ENCODE measurements around the gene SMAD6.

- TF ChIP-seq CTCF (conservative IDR thresholded peaks at IDR 0.05; ENCODE audit: low read depth in 2 of 2) = no peak
- TF ChIP-seq, protein P1, sequence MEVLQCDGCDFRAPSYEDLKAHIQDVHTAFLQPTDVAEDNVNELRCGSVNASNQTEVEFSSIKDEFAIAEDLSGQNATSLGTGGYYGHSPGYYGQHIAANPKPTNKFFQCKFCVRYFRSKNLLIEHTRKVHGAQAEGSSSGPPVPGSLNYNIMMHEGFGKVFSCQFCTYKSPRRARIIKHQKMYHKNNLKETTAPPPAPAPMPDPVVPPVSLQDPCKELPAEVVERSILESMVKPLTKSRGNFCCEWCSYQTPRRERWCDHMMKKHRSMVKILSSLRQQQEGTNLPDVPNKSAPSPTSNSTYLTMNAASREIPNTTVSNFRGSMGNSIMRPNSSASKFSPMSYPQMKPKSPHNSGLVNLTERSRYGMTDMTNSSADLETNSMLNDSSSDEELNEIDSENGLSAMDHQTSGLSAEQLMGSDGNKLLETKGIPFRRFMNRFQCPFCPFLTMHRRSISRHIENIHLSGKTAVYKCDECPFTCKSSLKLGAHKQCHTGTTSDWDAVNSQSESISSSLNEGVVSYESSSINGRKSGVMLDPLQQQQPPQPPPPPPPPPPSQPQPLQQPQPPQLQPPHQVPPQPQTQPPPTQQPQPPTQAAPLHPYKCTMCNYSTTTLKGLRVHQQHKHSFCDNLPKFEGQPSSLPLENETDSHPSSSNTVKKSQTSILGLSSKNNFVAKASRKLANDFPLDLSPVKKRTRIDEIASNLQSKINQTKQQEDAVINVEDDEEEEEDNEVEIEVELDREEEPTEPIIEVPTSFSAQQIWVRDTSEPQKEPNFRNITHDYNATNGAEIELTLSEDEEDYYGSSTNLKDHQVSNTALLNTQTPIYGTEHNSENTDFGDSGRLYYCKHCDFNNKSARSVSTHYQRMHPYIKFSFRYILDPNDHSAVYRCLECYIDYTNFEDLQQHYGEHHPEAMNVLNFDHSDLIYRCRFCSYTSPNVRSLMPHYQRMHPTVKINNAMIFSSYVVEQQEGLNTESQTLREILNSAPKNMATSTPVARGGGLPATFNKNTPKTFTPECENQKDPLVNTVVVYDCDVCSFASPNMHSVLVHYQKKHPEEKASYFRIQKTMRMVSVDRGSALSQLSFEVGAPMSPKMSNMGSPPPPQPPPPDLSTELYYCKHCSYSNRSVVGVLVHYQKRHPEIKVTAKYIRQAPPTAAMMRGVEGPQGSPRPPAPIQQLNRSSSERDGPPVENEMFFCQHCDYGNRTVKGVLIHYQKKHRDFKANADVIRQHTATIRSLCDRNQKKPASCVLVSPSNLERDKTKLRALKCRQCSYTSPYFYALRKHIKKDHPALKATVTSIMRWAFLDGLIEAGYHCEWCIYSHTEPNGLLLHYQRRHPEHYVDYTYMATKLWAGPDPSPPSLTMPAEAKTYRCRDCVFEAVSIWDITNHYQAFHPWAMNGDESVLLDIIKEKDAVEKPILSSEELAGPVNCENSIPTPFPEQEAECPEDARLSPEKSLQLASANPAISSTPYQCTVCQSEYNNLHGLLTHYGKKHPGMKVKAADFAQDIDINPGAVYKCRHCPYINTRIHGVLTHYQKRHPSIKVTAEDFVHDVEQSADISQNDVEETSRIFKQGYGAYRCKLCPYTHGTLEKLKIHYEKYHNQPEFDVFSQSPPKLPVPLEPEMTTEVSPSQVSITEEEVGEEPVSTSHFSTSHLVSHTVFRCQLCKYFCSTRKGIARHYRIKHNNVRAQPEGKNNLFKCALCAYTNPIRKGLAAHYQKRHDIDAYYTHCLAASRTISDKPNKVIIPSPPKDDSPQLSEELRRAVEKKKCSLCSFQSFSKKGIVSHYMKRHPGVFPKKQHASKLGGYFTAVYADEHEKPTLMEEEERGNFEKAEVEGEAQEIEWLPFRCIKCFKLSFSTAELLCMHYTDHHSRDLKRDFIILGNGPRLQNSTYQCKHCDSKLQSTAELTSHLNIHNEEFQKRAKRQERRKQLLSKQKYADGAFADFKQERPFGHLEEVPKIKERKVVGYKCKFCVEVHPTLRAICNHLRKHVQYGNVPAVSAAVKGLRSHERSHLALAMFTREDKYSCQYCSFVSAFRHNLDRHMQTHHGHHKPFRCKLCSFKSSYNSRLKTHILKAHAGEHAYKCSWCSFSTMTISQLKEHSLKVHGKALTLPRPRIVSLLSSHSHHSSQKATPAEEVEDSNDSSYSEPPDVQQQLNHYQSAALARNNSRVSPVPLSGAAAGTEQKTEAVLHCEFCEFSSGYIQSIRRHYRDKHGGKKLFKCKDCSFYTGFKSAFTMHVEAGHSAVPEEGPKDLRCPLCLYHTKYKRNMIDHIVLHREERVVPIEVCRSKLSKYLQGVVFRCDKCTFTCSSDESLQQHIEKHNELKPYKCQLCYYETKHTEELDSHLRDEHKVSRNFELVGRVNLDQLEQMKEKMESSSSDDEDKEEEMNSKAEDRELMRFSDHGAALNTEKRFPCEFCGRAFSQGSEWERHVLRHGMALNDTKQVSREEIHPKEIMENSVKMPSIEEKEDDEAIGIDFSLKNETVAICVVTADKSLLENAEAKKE (CRISPR knock-in tag; IDR thresholded peaks at IDR 0.05) = no peak
- no peak for TF ChIP-seq REST (IDR thresholded peaks at IDR 0.05; ENCODE audit: unreplicated experiment)
- TF ChIP-seq EZH2 (IDR thresholded peaks at IDR 0.05; ENCODE audit: low read depth, unreplicated experiment) = no peak
- no peak for TF ChIP-seq POLR2AphosphoS5 (IDR thresholded peaks at IDR 0.05; ENCODE audit: low read depth)
- no peak for TF ChIP-seq EZH2phosphoT487 (IDR thresholded peaks at IDR 0.05; ENCODE audit: unreplicated experiment)
- no peak for TF ChIP-seq CREB1 (CRISPR knock-in tag; IDR thresholded peaks at IDR 0.05; ENCODE audit: low read depth)
- TF ChIP-seq STAT1 (IDR thresholded peaks at IDR 0.05; ENCODE audit: unreplicated experiment) = no peak
- TF ChIP-seq JUNB (IDR thresholded peaks at IDR 0.05; ENCODE audit: unreplicated experiment) = no peak
- TF ChIP-seq NANOG (IDR thresholded peaks at IDR 0.05; ENCODE audit: borderline replicate concordance) = no peak
- TF ChIP-seq, protein P2, sequence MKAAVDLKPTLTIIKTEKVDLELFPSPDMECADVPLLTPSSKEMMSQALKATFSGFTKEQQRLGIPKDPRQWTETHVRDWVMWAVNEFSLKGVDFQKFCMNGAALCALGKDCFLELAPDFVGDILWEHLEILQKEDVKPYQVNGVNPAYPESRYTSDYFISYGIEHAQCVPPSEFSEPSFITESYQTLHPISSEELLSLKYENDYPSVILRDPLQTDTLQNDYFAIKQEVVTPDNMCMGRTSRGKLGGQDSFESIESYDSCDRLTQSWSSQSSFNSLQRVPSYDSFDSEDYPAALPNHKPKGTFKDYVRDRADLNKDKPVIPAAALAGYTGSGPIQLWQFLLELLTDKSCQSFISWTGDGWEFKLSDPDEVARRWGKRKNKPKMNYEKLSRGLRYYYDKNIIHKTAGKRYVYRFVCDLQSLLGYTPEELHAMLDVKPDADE (IDR thresholded peaks at IDR 0.05) = no peak
- no peak for TF ChIP-seq ZNF114 (CRISPR knock-in tag; IDR thresholded peaks at IDR 0.05)
These were observed 76.3 kb downstream of the SMAD6 start for GRCh38 chr15:66778314-66778665.
